HEK293 (cell line): ENCODE results near the gene CLDN19.

Experiments used
- CTCF ChIP-seq: fragments of 450-650 bp; formaldehyde crosslinking; IDR thresholded peaks from 2 replicates; pipeline ENCODE4 v1.5.1; 2016; ENCODE audit warnings: missing biosample characterization, missing genetic modification characterization
- FEZF1 ChIP-seq: fragments of 450-650 bp; formaldehyde crosslinking; IDR thresholded peaks from 2 replicates; pipeline ENCODE4 v1.5.1; 2016; ENCODE audit warnings: missing biosample characterization, missing genetic modification characterization
- GLIS1 ChIP-seq: fragments of 450-650 bp; formaldehyde crosslinking; IDR thresholded peaks from 2 replicates; pipeline ENCODE4 v1.5.1; 2016; ENCODE audit warnings: missing biosample characterization, missing genetic modification characterization
- KLF16 ChIP-seq: fragments of 450-650 bp; formaldehyde crosslinking; IDR thresholded peaks from 2 replicates; pipeline ENCODE4 v1.5.1; 2017; ENCODE audit warnings: missing biosample characterization, missing genetic modification characterization
- PATZ1 ChIP-seq: fragments of 450-650 bp; formaldehyde crosslinking; IDR thresholded peaks from 2 replicates; pipeline ENCODE4 v1.5.1; 2016; ENCODE audit warnings: missing biosample characterization, missing genetic modification characterization
- REPIN1 ChIP-seq: fragments of 450-650 bp; formaldehyde crosslinking; IDR thresholded peaks from 2 replicates; pipeline ENCODE4 v1.5.1; 2017; ENCODE audit warnings: missing biosample characterization, missing genetic modification characterization, low read depth
- ZBTB20 ChIP-seq: fragments of 450-650 bp; formaldehyde crosslinking; IDR thresholded peaks from 2 replicates; pipeline ENCODE4 v1.5.1; 2016; ENCODE audit warnings: missing biosample characterization, missing genetic modification characterization
- ZBTB26 ChIP-seq: fragments of 450-650 bp; formaldehyde crosslinking; optimal IDR thresholded peaks from 2 replicates; pipeline ENCODE3; 2016; ENCODE audit warnings: missing biosample characterization, mild to moderate bottlenecking, missing genetic modification characterization
- ZBTB48 ChIP-seq: fragments of 450-650 bp; formaldehyde crosslinking; IDR thresholded peaks from 2 replicates; pipeline ENCODE4 v1.5.1; 2016; ENCODE audit warnings: missing biosample characterization, missing genetic modification characterization
- ZBTB6 ChIP-seq: fragments of 450-650 bp; formaldehyde crosslinking; IDR thresholded peaks from 2 replicates; pipeline ENCODE4 v1.5.1; 2017; ENCODE audit warnings: missing biosample characterization, missing genetic modification characterization
- ZFHX2 ChIP-seq: fragments of 450-650 bp; formaldehyde crosslinking; conservative IDR thresholded peaks from 2 replicates; pipeline ENCODE4 v1.5.1; 2016; ENCODE audit warnings: missing biosample characterization, missing genetic modification characterization
- ZNF10 ChIP-seq: fragments of 450-650 bp; formaldehyde crosslinking; IDR thresholded peaks from 2 replicates; pipeline ENCODE4 v1.5.1; 2017; ENCODE audit warnings: missing biosample characterization, missing genetic modification characterization
- ZNF19 ChIP-seq: fragments of 450-650 bp; formaldehyde crosslinking; IDR thresholded peaks from 2 replicates; pipeline ENCODE4; 2016; ENCODE audit warnings: missing biosample characterization, missing genetic modification characterization, low read depth
- ZNF2 ChIP-seq: fragments of 450-650 bp; formaldehyde crosslinking; IDR thresholded peaks from 2 replicates; pipeline ENCODE4 v1.5.1; 2016; ENCODE audit warnings: missing biosample characterization, missing genetic modification characterization
- ZNF335 ChIP-seq: fragments of 450-650 bp; formaldehyde crosslinking; conservative IDR thresholded peaks from 2 replicates; pipeline ENCODE4 v1.5.1; 2016; ENCODE audit warnings: missing biosample characterization, missing genetic modification characterization
- ZNF394 ChIP-seq: fragments of 450-650 bp; formaldehyde crosslinking; IDR thresholded peaks from 2 replicates; pipeline ENCODE4 v1.5.1; 2016; ENCODE audit warnings: missing biosample characterization, missing genetic modification characterization, mild to moderate bottlenecking, moderate library complexity, borderline replicate concordance
- ZNF398 ChIP-seq: fragments of 450-650 bp; formaldehyde crosslinking; IDR thresholded peaks from 2 replicates; pipeline ENCODE4 v1.5.1; 2017; ENCODE audit warnings: missing biosample characterization, missing genetic modification characterization
- ZNF404 ChIP-seq: fragments of 450-650 bp; formaldehyde crosslinking; IDR thresholded peaks from 2 replicates; pipeline ENCODE4 v1.5.1; 2017; ENCODE audit warnings: missing biosample characterization, missing genetic modification characterization
- ZNF449 ChIP-seq: fragments of 450-650 bp; formaldehyde crosslinking; IDR thresholded peaks from 2 replicates; pipeline ENCODE4 v1.5.1; 2017; ENCODE audit warnings: missing biosample characterization, mild to moderate bottlenecking, missing genetic modification characterization, moderate library complexity
- ZNF501 ChIP-seq: fragments of 450-650 bp; formaldehyde crosslinking; IDR thresholded peaks from 2 replicates; pipeline ENCODE4 v1.5.1; 2016; ENCODE audit warnings: missing biosample characterization, missing genetic modification characterization
- ZNF513 ChIP-seq: fragments of 450-650 bp; IDR thresholded peaks from 2 replicates; pipeline ENCODE4 v1.5.1; 2018; ENCODE audit warnings: missing biosample characterization, missing genetic modification characterization
- ZNF530 ChIP-seq: fragments of 450-650 bp; formaldehyde crosslinking; IDR thresholded peaks from 2 replicates; pipeline ENCODE4 v1.5.1; 2016; ENCODE audit warnings: low read depth, missing biosample characterization, missing genetic modification characterization
- ZNF561 ChIP-seq: fragments of 450-650 bp; IDR thresholded peaks from 2 replicates; pipeline ENCODE4 v1.5.1; 2018; ENCODE audit warnings: missing biosample characterization, missing genetic modification characterization, borderline replicate concordance
- ZNF596 ChIP-seq: fragments of 450-650 bp; IDR thresholded peaks from 2 replicates; pipeline ENCODE4 v1.5.0; 2018; ENCODE audit warnings: missing biosample characterization, mild to moderate bottlenecking, missing genetic modification characterization, moderate library complexity
- ZNF600 ChIP-seq: fragments of 450-650 bp; formaldehyde crosslinking; IDR thresholded peaks from 2 replicates; pipeline ENCODE4 v1.5.1; 2016; ENCODE audit warnings: missing biosample characterization, missing genetic modification characterization
- ZNF629 ChIP-seq: fragments of 450-650 bp; formaldehyde crosslinking; IDR thresholded peaks from 2 replicates; pipeline ENCODE4 v1.5.1; 2017; ENCODE audit warnings: missing biosample characterization, missing genetic modification characterization
- ZNF654 ChIP-seq: fragments of 450-650 bp; formaldehyde crosslinking; IDR thresholded peaks from 2 replicates; pipeline ENCODE4 v1.5.1; 2016; ENCODE audit warnings: low read depth, missing biosample characterization, missing genetic modification characterization

Gene CLDN19

GRCh38 chr1:42765832-42766740, 26.1 kb upstream of the CLDN19 start (continued):
- TF ChIP-seq GLIS1 (tag by site-specific recombination) (peak; percentile 64), ZNF530 (tag by site-specific recombination) (no peak), ZNF398 (tag by site-specific recombination) (peak; percentile 20; the same call in 1 of the 2 replicates), CTCF (peak; percentile 86), ZBTB20 (tag by site-specific recombination) (peak; percentile 20; the same call in 1 of the 2 replicates), ZNF561 (tag by site-specific recombination) (peak; percentile 44; the same call in 1 of the 2 replicates), ZNF394 (tag by site-specific recombination) (0 out of 2 replicates have a peak, but pooled peaks have one; percentile 12), ZNF2 (tag by site-specific recombination) (peak; percentile 18; the same call in 1 of the 2 replicates), ZNF404 (no peak), ZNF335 (tag by site-specific recombination) (peak; percentile 89), ZFHX2 (tag by site-specific recombination) (peak; percentile 44), FEZF1 (tag by site-specific recombination) (peak; percentile 23; the same call in 1 of the 2 replicates), ZBTB48 (peak; percentile 77), ZNF501 (tag by site-specific recombination) (0 out of 2 replicates have a peak, but pooled peaks have one; percentile 56), ZNF449 (tag by site-specific recombination) (no peak), ZNF10 (tag by site-specific recombination) (peak; percentile 38; the same call in 1 of the 2 replicates), ZNF513 (tag by site-specific recombination) (peak; percentile 93), PATZ1 (tag by site-specific recombination) (peak; percentile 93), ZNF596 (tag by site-specific recombination) (peak; percentile 28; the same call in 1 of the 2 replicates), ZNF600 (tag by site-specific recombination) (no peak), KLF16 (no peak), ZBTB26 (no peak), ZNF19 (tag by site-specific recombination) (no peak), REPIN1 (tag by site-specific recombination) (no peak), ZNF629 (tag by site-specific recombination) (peak; percentile 75), ZNF654 (peak; percentile 19; the same call in 1 of the 2 replicates), ZBTB6 (tag by site-specific recombination) (no peak)
